ENCODE measurements around the gene REEP6.

Gene REEP6

GRCh38 chr19:1491114-1491848 is at the start of gene REEP6:
TSS of gene REEP6 (plus strand) at chr19:1491181. CDS start at chr19:1491270, 89 bp downstream.
- no peak for DNase-seq

- no peak for DNase-seq
These were observed 49.1 kb upstream of the REEP6 start for GRCh38 chr19:1441677-1442438.

GRCh38 chr19:1445185-1445931 is 45.6 kb upstream of the REEP6 start:
- DNase-seq: peak; percentile 71

GRCh38 chr19:1445932-1446712 is 44.9 kb upstream of the REEP6 start:
- DNase-seq: peak; percentile 29

GRCh38 chr19:1446713-1447481 is 44.1 kb upstream of the REEP6 start:
- DNase-seq: no peak

GRCh38 chr19:1447504-1447903 is 43.5 kb upstream of the REEP6 start:
- no peak for DNase-seq

GRCh38 chr19:1447944-1448343 is 43.0 kb upstream of the REEP6 start:
- DNase-seq: no peak

GRCh38 chr19:1449467-1450442 is 41.2 kb upstream of the REEP6 start, which contains the start of gene APC2:
TSS of gene APC2 (plus strand) at chr19:1450121. CDS start at chr19:1453002, 2,881 bp downstream.
- DNase-seq: peak; percentile 26

GRCh38 chr19:1450735-1451731 is 39.9 kb upstream of the REEP6 start:
- DNase-seq: no peak

GRCh38 chr19:1451916-1452801 is 38.8 kb upstream of the REEP6 start:
- no peak for DNase-seq

GRCh38 chr19:1452802-1453524 is 38.0 kb upstream of the REEP6 start:
- DNase-seq: no peak

- peak; percentile 56 for DNase-seq
These were observed 37.2 kb upstream of the REEP6 start for GRCh38 chr19:1453525-1454364.

GRCh38 chr19:1455002-1455335 is 36.0 kb upstream of the REEP6 start:
- DNase-seq: no peak

GRCh38 chr19:1455336-1456120 is 35.5 kb upstream of the REEP6 start:
- DNase-seq: peak; percentile 73

- no peak for DNase-seq
These were observed 34.7 kb upstream of the REEP6 start for GRCh38 chr19:1456121-1456900.
